GM12878 (cell line): ENCODE results near the gene CTIF.

Source experiments
- ATF7 ChIP-seq: fragments of 450-650 bp; IDR thresholded peaks from 2 replicates; pipeline ENCODE4 v1.6.1; 2016; ENCODE audit warnings: low read depth, mild to moderate bottlenecking
- HDAC2 ChIP-seq: fragments of 200-600 bp; sonication (generic); IDR thresholded peaks from 2 replicates; pipeline ENCODE4 v1.6.1; 2017
- JUND ChIP-seq: IDR thresholded peaks from 2 replicates; pipeline ENCODE4 v1.6.1; 2012; ENCODE audit warnings: low read depth, mild to moderate bottlenecking, low read length, improper control_type of control experiment, moderate library complexity
- KLF5 ChIP-seq: fragments of 450-650 bp; IDR thresholded peaks from 2 replicates; pipeline ENCODE4 v1.6.1; 2014; ENCODE audit warnings: mild to moderate bottlenecking; ENCODE audit not compliant: partially characterized antibody
- PAX5 ChIP-seq: IDR thresholded peaks from 2 replicates; pipeline ENCODE4 v1.6.1; 2011; ENCODE audit warnings: low read depth, low read length, borderline replicate concordance
- PML ChIP-seq: IDR thresholded peaks from 2 replicates; pipeline ENCODE4 v1.6.1; 2012; ENCODE audit warnings: low read length, inconsistent platforms
- REST ChIP-seq: IDR thresholded peaks from 2 replicates; pipeline ENCODE4 v1.6.1; 2012; ENCODE audit warnings: mild to moderate bottlenecking, low read depth, low read length
- SP1 ChIP-seq: IDR thresholded peaks from one replicate; pipeline ENCODE4 v1.6.1; 2011; ENCODE audit warnings: low read depth, low read length

- TF ChIP-seq ATF7 (no peak), KLF5 (no peak), SP1 (no peak), HDAC2 (no peak), JUND (no peak), PML (no peak), PAX5 (no peak), REST (no peak)
These were observed 134.6 kb downstream of the CTIF start for GRCh38 chr18:48673456-48673852.
